B cell (primary cell): Measurements from ENCODE around the gene PRKD2. TPM values are rescaled to one million over a fixed set of nuclear protein-coding genes. Genes with fewer than 3 reads are reported as not detected.

Source experiments
- ATAC-seq: fragments of 200-7000 bp; cut with Tn5 transposase; one replicate; pipeline ENCODE4 v1.10.0; 2021; ENCODE audit warnings: low read depth, mild to moderate bottlenecking, moderate number of reproducible peaks, moderate library complexity
- CTCF ChIA-PET: fragments of 350-600 bp; sonication (Branson Sonifier 250); formaldehyde crosslinking; loops from one replicate; lab custom pipeline; 2021; ENCODE audit warnings: antibody characterized with exemption, inconsistent platforms; lab: Charles Lee
- POLR2A ChIA-PET: fragments of 350-600 bp; sonication (Branson Sonifier 250); formaldehyde crosslinking; loops from one replicate; lab custom pipeline; 2021; ENCODE audit warnings: antibody characterized with exemption; lab: Charles Lee
- DNase-seq: peaks from one replicate; pipeline ENCODE4 v3.0.0; 2013
- H2AFZ ChIP-seq: 2 replicates; pipeline ENCODE4 v1.6.1; 2012; ENCODE audit warnings: mild to moderate bottlenecking, low read depth, low read length; ENCODE audit not compliant: insufficient read depth, poor library complexity, severe bottlenecking
- H3K27ac ChIP-seq, 2 donors: 1 replicate in 1 of 2; 2 replicates in 1 of 2; pipeline ENCODE4 v1.5.1; 2012 to 2013; ENCODE audit warnings: low read length in 2 of 2, mild to moderate bottlenecking in 2 of 2, moderate library complexity in 1 of 2
- H3K27me3 ChIP-seq, 4 experiments: fragments of 200-600 bp in 1 of 4; sonication (generic) in 1 of 4; replicated peaks in 1 of 4; 1 replicate in 2 of 4; 2 replicates in 2 of 4; pipeline versions ENCODE4 v1.6.1 to v1.7.0; 2013 to 2016; ENCODE audit warnings: low read length in 3 of 4, mild to moderate bottlenecking in 2 of 4, mixed read lengths in 1 of 4, moderate library complexity in 1 of 4; ENCODE audit not compliant: insufficient read depth in 4 of 4, control insufficient read depth in 3 of 4; ENCODE audit errors: control extremely low read depth in 1 of 4
- H3K36me3 ChIP-seq, 2 experiments: replicated peaks in 1 of 2; 1 replicate in 1 of 2; 2 replicates in 1 of 2; pipeline versions ENCODE4 v1.6.1 to v1.7.1; 2013; ENCODE audit warnings: low read length in 1 of 2; ENCODE audit not compliant: insufficient read depth in 2 of 2, control insufficient read depth in 1 of 2; ENCODE audit errors: control extremely low read depth in 1 of 2, extremely low read depth in 1 of 2
- H3K4me1 ChIP-seq, 2 donors: fragments of 200-600 bp in 1 of 2; sonication (generic) in 1 of 2; 1 replicate in 1 of 2; 2 replicates in 1 of 2; pipeline versions ENCODE4 v1.5.1 to v1.6.1; 2013 to 2017; ENCODE audit warnings: low read length in 2 of 2; ENCODE audit not compliant: control insufficient read depth in 2 of 2, insufficient read depth in 2 of 2
- H3K4me2 ChIP-seq: replicated peaks from 2 replicates; pipeline ENCODE3; 2012; ENCODE audit warnings: mild to moderate bottlenecking, low read depth, low read length; ENCODE audit not compliant: poor library complexity, severe bottlenecking
- H3K4me3 ChIP-seq, 5 experiments: fragments of 200-600 bp in 1 of 5; sonication (generic) in 1 of 5; 1 replicate in 3 of 5; 2 replicates in 2 of 5; pipeline versions ENCODE4 v1.5.1 to v1.7.0; 2011 to 2016; ENCODE audit warnings: low read length in 4 of 5, mild to moderate bottlenecking in 4 of 5, low read depth in 2 of 5, control low read depth in 1 of 5, moderate library complexity in 1 of 5; ENCODE audit not compliant: insufficient read depth in 1 of 5; ENCODE audit errors: control extremely low read depth in 1 of 5, extremely low read depth in 1 of 5
- H3K79me2 ChIP-seq: fragments of 200-600 bp; sonication (generic); one replicate; pipeline ENCODE4 v1.6.0; 2016; ENCODE audit warnings: low read length; ENCODE audit not compliant: control insufficient read depth, insufficient read depth
- H3K9ac ChIP-seq: fragments of 200-600 bp; sonication (generic); 2 replicates; pipeline ENCODE4 v1.6.1; 2017; ENCODE audit warnings: mild to moderate bottlenecking, low read length, moderate library complexity
- H3K9me3 ChIP-seq, 3 donors: one replicate each; pipeline versions ENCODE4 v1.6.1 to v1.7.1; 2013; ENCODE audit warnings: low read length in 2 of 3; ENCODE audit not compliant: control insufficient read depth in 2 of 3, insufficient read depth in 1 of 3; ENCODE audit errors: control extremely low read depth in 1 of 3
- H4K20me1 ChIP-seq: 2 replicates; pipeline ENCODE4 v1.6.0; 2012; ENCODE audit warnings: mild to moderate bottlenecking, low read length; ENCODE audit not compliant: insufficient read depth, control insufficient read depth, poor library complexity, severe bottlenecking
- H3K27ac Mint-ChIP-seq: one replicate; pipeline ENCODE4 v1.8.0; 2021; ENCODE audit warnings: mixed read lengths
- H3K27me3 Mint-ChIP-seq: one replicate; pipeline ENCODE4 v1.8.0; 2021; ENCODE audit warnings: mixed read lengths
- H3K4me1 Mint-ChIP-seq: one replicate; pipeline ENCODE4 v1.8.0; 2021; ENCODE audit warnings: mixed read lengths
- H3K4me3 Mint-ChIP-seq: one replicate; pipeline ENCODE4 v1.8.0; 2021; ENCODE audit warnings: mixed read lengths
- H3K9me3 Mint-ChIP-seq: one replicate; pipeline ENCODE4 v1.8.0; 2022; ENCODE audit warnings: mixed read lengths; ENCODE audit not compliant: insufficient read depth
- CTCF ChIP-seq: fragments of 200-600 bp; IDR thresholded peaks from one replicate; pipeline ENCODE4 v1.8.0; 2022; ENCODE audit warnings: antibody characterized with exemption, mild to moderate bottlenecking
- EZH2 ChIP-seq: IDR thresholded peaks from 2 replicates; pipeline ENCODE4 v1.6.1; 2012; ENCODE audit warnings: borderline replicate concordance, low read depth, mild to moderate bottlenecking, moderate library complexity, low read length; ENCODE audit not compliant: insufficient read depth, poor library complexity, severe bottlenecking
- WGBS: methylation state at CpG from one replicate; pipeline ENCODE4 v1.1.5; 2013; ENCODE audit warnings: missing lambda C conversion rate; ENCODE audit not compliant: insufficient coverage; 5-methylcytosine and 5-hydroxymethylcytosine counted together
- intact Hi-C: fragments of 100-400 bp; cut with micrococcal nuclease; formaldehyde crosslinking; loops from one replicate; pipeline ENCODE4 v1.10.0; 2022
- polyA plus RNA-seq: library from polyadenylated mRNA; depleted of rRNA; stranded (reverse); fragments of >200 nt; gene quantifications from 2 replicates; pipeline ENCODE4 v1.2.3, GENCODE V29; 2012
- total RNA-seq, 2 donors: library from RNA; stranded (reverse); fragments of 120-200 nt in 1 of 2; gene quantifications; 1 replicate in 1 of 2; 2 replicates in 1 of 2; pipeline versions ENCODE4 v1.2.3 to v1.2.4, GENCODE V29; 2013 to 2022

The PRKD2 gene
- total and polyA plus RNA-seq, 2 donors (not counting 1 experiment from before 2014, with no cell fraction given), result 192 to 208 TPM

GRCh38 chr19:46726551-46726950 lies 9.6 kb upstream of the PRKD2 start:
- ATAC-seq, result no peak
- Histone ChIP-seq H3K9me3 (no peaks in the 10 kb centered on the region), H3K4me1 (peaks cover 31 to 33% of the 10 kb centered on the region in 2 donors), H2AFZ (no peak overlapping the region), H3K36me3 (peaks cover 0 to 91% of the 10 kb centered on the region in 2 experiments), H4K20me1 (peaks cover 49% of the 10 kb centered on the region), H3K79me2 (peaks cover 71% of the 10 kb centered on the region), H3K4me2 (no peak overlapping the region), H3K27ac (no peak overlapping the region), H3K27me3 (no peaks in the 10 kb centered on the region), H3K4me3 (no peak overlapping the region), H3K9ac (no peak overlapping the region)
- peaks cover 43% of the 10 kb centered on the region for H3K4me1 Mint-ChIP-seq
- H3K9me3 Mint-ChIP-seq, result no peaks in the 10 kb centered on the region
- intact Hi-C loops, result loop anchor here (5.0 kb wide), 1 partner anchor 34 kb away; no protein-coding TSS in a partner anchor
- POLR2A ChIA-PET, result interaction anchor here (0.7 kb wide), 2 partner anchors 16 to 106 kb away, joined by 4 to 7 read pairs; no protein-coding TSS in a partner anchor
- no peak for DNase-seq
- WGBS, result 93% methylated on average over 10 of the region's 10 CpGs
- H3K27me3 Mint-ChIP-seq, result no peaks in the 10 kb centered on the region
- no peak overlapping the region for H3K4me3 Mint-ChIP-seq
- CTCF ChIA-PET, result interaction anchor here (0.8 to 14.9 kb wide), 6 partner anchors 12 to 64 kb away, joined by 3 to 353 read pairs (median 3); partner anchors contain the start of gene PRKD2
- no peak for TF ChIP-seq CTCF
- no peak for TF ChIP-seq EZH2
- no peak overlapping the region for H3K27ac Mint-ChIP-seq

- Mint-ChIP-seq H3K27ac (no peak overlapping the region), H3K4me3 (no peak overlapping the region), H3K27me3 (no peaks in the 10 kb centered on the region), H3K9me3 (no peaks in the 10 kb centered on the region), H3K4me1 (peaks cover 44% of the 10 kb centered on the region)
- no peak overlapping the region for H2AFZ ChIP-seq
- peaks cover 38 to 40% of the 10 kb centered on the region in 2 donors for H3K4me1 ChIP-seq
- DNase-seq, result no peak
- H3K79me2 ChIP-seq, result peaks cover 74% of the 10 kb centered on the region
- no peaks in the 10 kb centered on the region for H3K9me3 ChIP-seq
- intact Hi-C loops, result loop anchor here (5.0 kb wide), 1 partner anchor 34 kb away; no protein-coding TSS in a partner anchor
- 79% methylated on average over 9 of the region's 9 CpGs for WGBS
- no peaks in the 10 kb centered on the region for H3K27me3 ChIP-seq
- ChIA-PET CTCF (interaction anchor here (1.3 to 14.9 kb wide), 2 partner anchors 23 kb away, joined by 3 to 353 read pairs; no protein-coding TSS in a partner anchor), POLR2A (interaction anchor here (0.6 to 0.7 kb wide), 4 partner anchors 16 to 666 kb away, joined by 3 to 7 read pairs (median 4); no protein-coding TSS in a partner anchor)
- no peak for ATAC-seq
- TF ChIP-seq CTCF (no peak), EZH2 (no peak)
- no peak overlapping the region for H3K27ac ChIP-seq
- H4K20me1 ChIP-seq, result peaks cover 44% of the 10 kb centered on the region
- H3K4me3 ChIP-seq, result no peak overlapping the region
- no peak overlapping the region for H3K9ac ChIP-seq
- H3K36me3 ChIP-seq, result peaks cover 0 to 92% of the 10 kb centered on the region in 2 experiments
- no peak overlapping the region for H3K4me2 ChIP-seq
Observed at GRCh38 chr19:46725859-46726393, 9.0 kb upstream of the PRKD2 start.
